Measurements from ENCODE around the gene TST. TPM values are rescaled to one million over a fixed set of nuclear protein-coding genes. Genes with fewer than 3 reads are reported as not detected.

The TST gene
- polyA plus RNA-seq, 3 donors = 17.3 to 41.7 (median 34.5) TPM

- Mint-ChIP-seq H3K9me3 (no peaks in the 10 kb centered on the region), H3K27me3 (ENCODE audit: low read depth in 3 of 3) (peaks cover 0 to 1% (median 0%) of the 10 kb centered on the region in 3 donors), H3K36me3 (peaks cover 16 to 27% of the 10 kb centered on the region in 2 donors), H3K4me3 (peak overlapping the region in 1 of 2 donors; percentile 60), H3K27ac (peak overlapping the region in 2 of 7 donors; percentile 38 to 43), H3K4me1 (peaks cover 36% of the 10 kb centered on the region)
- peaks cover 22% of the 10 kb centered on the region for H4K20me1 ChIP-seq (ENCODE audit: insufficient read depth, low read length)
- H3K9ac ChIP-seq (ENCODE audit: insufficient read depth, low read length, poor library complexity, severe bottlenecking) = no peak overlapping the region
- no peak overlapping the region for H3K27ac ChIP-seq (ENCODE audit: low read depth in 1 of 2, low read length in 2 of 2)
- WGBS (ENCODE audit: insufficient coverage) = 61% methylated on average over 9 of the region's 13 CpGs
- no peaks in the 10 kb centered on the region for H3K27me3 ChIP-seq (ENCODE audit: control insufficient read depth in 2 of 2, insufficient read depth in 2 of 2, low read length in 2 of 2)
- DNase-seq = peak; percentile 61 to 77 (median 72)
- no peaks in the 10 kb centered on the region for H3K9me3 ChIP-seq (replicated peaks in 1 of 2; ENCODE audit: control insufficient read depth in 1 of 2, insufficient read depth in 1 of 2, low read length in 2 of 2)
- H3K79me2 ChIP-seq (ENCODE audit: insufficient read depth, low read length) = peaks cover 34% of the 10 kb centered on the region
- H3K36me3 ChIP-seq (replicated peaks in 1 of 2; ENCODE audit: control insufficient read depth in 1 of 2, insufficient read depth in 2 of 2, low read length in 2 of 2) = peaks cover 11 to 29% of the 10 kb centered on the region in 2 donors
- H3K4me2 ChIP-seq (replicated peaks; ENCODE audit: extremely low read depth, low read length, poor library complexity, severe bottlenecking) = no peak overlapping the region
- TF ChIP-seq CTCF (IDR thresholded peaks at IDR 0.05) = peak; percentile 95
- peaks cover 24 to 29% of the 10 kb centered on the region in 2 donors for H3K4me1 ChIP-seq (ENCODE audit: control insufficient read depth in 1 of 2, insufficient read depth in 2 of 2, low read length in 2 of 2)
- no peak overlapping the region for H2AFZ ChIP-seq (ENCODE audit: insufficient read depth, low read depth, low read length, poor library complexity, severe bottlenecking)
- H3K4me3 ChIP-seq (replicated peaks in 1 of 3; ENCODE audit: low read depth in 2 of 3, low read length in 3 of 3) = no peak overlapping the region
- intact Hi-C loops (cut with micrococcal nuclease) = no loop called here
These were observed 2.6 kb upstream of the TST start for GRCh38 chr22:37021710-37022482.

- H3K9me3 Mint-ChIP-seq = no peaks in the 10 kb centered on the region
These were observed 1.8 kb upstream of the TST start for GRCh38 chr22:37021041-37021440.

More at GRCh38 chr22:37021041-37021440, 1.8 kb upstream of the TST start:
- H3K27me3 Mint-ChIP-seq (ENCODE audit: low read depth in 3 of 3) = peaks cover 0 to 1% (median 0%) of the 10 kb centered on the region in 3 donors
- H3K4me2 ChIP-seq (replicated peaks; ENCODE audit: extremely low read depth, low read length, poor library complexity, severe bottlenecking) = no peak overlapping the region
- WGBS (ENCODE audit: insufficient coverage) = 100% methylated on average over 5 of the region's 5 CpGs
- H4K20me1 ChIP-seq (ENCODE audit: insufficient read depth, low read length) = peaks cover 28% of the 10 kb centered on the region
- H3K27me3 ChIP-seq (ENCODE audit: control insufficient read depth in 2 of 2, insufficient read depth in 2 of 2, low read length in 2 of 2) = no peaks in the 10 kb centered on the region
- no peak overlapping the region for H3K4me3 Mint-ChIP-seq
- H3K4me3 ChIP-seq (replicated peaks in 1 of 3; ENCODE audit: low read depth in 2 of 3, low read length in 3 of 3) = no peak overlapping the region
- no peak overlapping the region for H3K9ac ChIP-seq (ENCODE audit: insufficient read depth, low read length, poor library complexity, severe bottlenecking)
- H3K27ac Mint-ChIP-seq = no peak overlapping the region
- DNase-seq = no peak
- H2AFZ ChIP-seq (ENCODE audit: insufficient read depth, low read depth, low read length, poor library complexity, severe bottlenecking) = no peak overlapping the region
- H3K27ac ChIP-seq (ENCODE audit: low read depth in 1 of 2, low read length in 2 of 2) = no peak overlapping the region
- H3K79me2 ChIP-seq (ENCODE audit: insufficient read depth, low read length) = peaks cover 34% of the 10 kb centered on the region
- peaks cover 17 to 30% of the 10 kb centered on the region in 2 donors for H3K36me3 Mint-ChIP-seq
- no peaks in the 10 kb centered on the region for H3K9me3 ChIP-seq (replicated peaks in 1 of 2; ENCODE audit: control insufficient read depth in 1 of 2, insufficient read depth in 1 of 2, low read length in 2 of 2)
- intact Hi-C loops (cut with micrococcal nuclease) = no loop called here
- H3K4me1 ChIP-seq (ENCODE audit: control insufficient read depth in 1 of 2, insufficient read depth in 2 of 2, low read length in 2 of 2) = peaks cover 24 to 29% of the 10 kb centered on the region in 2 donors
- H3K4me1 Mint-ChIP-seq = peaks cover 41% of the 10 kb centered on the region
- no peak for TF ChIP-seq CTCF (IDR thresholded peaks at IDR 0.05)
- peaks cover 8 to 29% of the 10 kb centered on the region in 2 donors for H3K36me3 ChIP-seq (replicated peaks in 1 of 2; ENCODE audit: control insufficient read depth in 1 of 2, insufficient read depth in 2 of 2, low read length in 2 of 2)

Measured in CD14-positive monocyte (primary cell).